HFFc6 (cell line): ENCODE data around the gene C17orf75. TPM values are rescaled to one million over a fixed set of nuclear protein-coding genes. Genes with fewer than 3 reads are reported as not detected.
A peak's percentile ranks its signal among the peaks of the same experiment; 100 is the strongest.
"Not testable (repeated sequence)": the region's sequence is repeated elsewhere in the genome, so short reads cannot be mapped to it uniquely, and the experiment has no call there.

Experiments
- DNase-seq: peaks from one replicate; pipeline ENCODE4 v3.0.0-alpha.2; 2018
- H3K27ac Mint-ChIP-seq: 2 replicates; pipeline ENCODE4 v1.8.0; 2020; ENCODE audit warnings: mild to moderate bottlenecking, mixed read lengths
- H3K27me3 Mint-ChIP-seq: 2 replicates; pipeline ENCODE4 v1.8.0; 2021; ENCODE audit warnings: mild to moderate bottlenecking, moderate library complexity, mixed read lengths; ENCODE audit not compliant: insufficient read depth
- H3K36me3 Mint-ChIP-seq: 2 replicates; pipeline ENCODE4 v1.8.0; 2021; ENCODE audit warnings: low read depth, mixed read lengths
- H3K4me1 Mint-ChIP-seq: 2 replicates; pipeline ENCODE4 v1.8.0; 2020; ENCODE audit warnings: low read depth, mixed read lengths
- H3K4me3 Mint-ChIP-seq: 2 replicates; pipeline ENCODE4 v1.8.0; 2020; ENCODE audit warnings: mild to moderate bottlenecking, moderate library complexity, mixed read lengths
- H3K9me3 Mint-ChIP-seq: 2 replicates; pipeline ENCODE4 v1.8.0; 2020; ENCODE audit warnings: mild to moderate bottlenecking, mixed read lengths
- total RNA-seq, 6 experiments: library from RNA; stranded (reverse); fragmentation: NEBNext Ultra II Directional; extraction: Animal tissue kit (Norgen Biotek cat#: 25700); gene quantifications; 2 replicates in 1 of 6; 3 replicates in 5 of 6; pipeline ENCODE4 v1.2.3, GENCODE V29; 2021
- TF ChIP-seq, protein P1 (sequence below): fragments of 200-600 bp; sonication (generic); IDR thresholded peaks from 2 replicates; pipeline ENCODE4 v1.5.0; 2021; ENCODE audit warnings: antibody characterized with exemption, mild to moderate bottlenecking

The C17orf75 gene
- total RNA-seq, 6 experiments from 2014 or later, result 16.4 to 25.9 (median 23.9) TPM

- Mint-ChIP-seq H3K4me1 (peaks cover 23% of the 10 kb centered on the region), H3K4me3 (no peak overlapping the region), H3K36me3 (peaks cover 13% of the 10 kb centered on the region), H3K27ac (no peak overlapping the region; the same call in 1 of the 2 replicates), H3K27me3 (no peaks in the 10 kb centered on the region; the same call in 1 of the 2 replicates), H3K9me3 (no peaks in the 10 kb centered on the region)
- TF ChIP-seq, protein P1, sequence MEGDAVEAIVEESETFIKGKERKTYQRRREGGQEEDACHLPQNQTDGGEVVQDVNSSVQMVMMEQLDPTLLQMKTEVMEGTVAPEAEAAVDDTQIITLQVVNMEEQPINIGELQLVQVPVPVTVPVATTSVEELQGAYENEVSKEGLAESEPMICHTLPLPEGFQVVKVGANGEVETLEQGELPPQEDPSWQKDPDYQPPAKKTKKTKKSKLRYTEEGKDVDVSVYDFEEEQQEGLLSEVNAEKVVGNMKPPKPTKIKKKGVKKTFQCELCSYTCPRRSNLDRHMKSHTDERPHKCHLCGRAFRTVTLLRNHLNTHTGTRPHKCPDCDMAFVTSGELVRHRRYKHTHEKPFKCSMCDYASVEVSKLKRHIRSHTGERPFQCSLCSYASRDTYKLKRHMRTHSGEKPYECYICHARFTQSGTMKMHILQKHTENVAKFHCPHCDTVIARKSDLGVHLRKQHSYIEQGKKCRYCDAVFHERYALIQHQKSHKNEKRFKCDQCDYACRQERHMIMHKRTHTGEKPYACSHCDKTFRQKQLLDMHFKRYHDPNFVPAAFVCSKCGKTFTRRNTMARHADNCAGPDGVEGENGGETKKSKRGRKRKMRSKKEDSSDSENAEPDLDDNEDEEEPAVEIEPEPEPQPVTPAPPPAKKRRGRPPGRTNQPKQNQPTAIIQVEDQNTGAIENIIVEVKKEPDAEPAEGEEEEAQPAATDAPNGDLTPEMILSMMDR, result no peak
- DNase-seq, result no peak
Measured at GRCh38 chr17:32330147-32330546, 11.8 kb downstream of the C17orf75 start.

DNA sequence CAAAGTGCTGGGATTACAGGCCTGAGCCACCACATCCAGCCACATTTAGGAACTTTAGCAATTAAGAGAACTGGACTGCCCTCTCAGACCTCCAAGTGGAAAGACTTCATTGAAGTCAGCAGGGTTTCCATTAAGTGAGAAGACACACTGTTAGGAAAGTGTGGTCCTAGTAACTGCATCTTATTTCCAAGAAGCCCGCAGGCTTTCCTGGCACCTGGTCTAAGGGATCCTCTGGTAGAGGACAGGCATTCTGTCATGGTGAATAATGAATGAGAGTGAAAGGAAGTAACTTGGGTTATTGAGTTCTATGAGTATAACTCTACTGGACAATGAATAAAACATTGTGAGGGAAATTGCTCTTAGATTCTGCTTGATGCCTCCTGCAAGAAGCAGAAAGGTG lies 14.1 kb downstream of the C17orf75 start:
- H3K27me3 Mint-ChIP-seq, result no peaks in the 10 kb centered on the region; the same call in 1 of the 2 replicates
- peaks cover 22% of the 10 kb centered on the region for H3K4me1 Mint-ChIP-seq
- TF ChIP-seq, protein P1, result no peak
- H3K9me3 Mint-ChIP-seq, result no peaks in the 10 kb centered on the region
- no peak overlapping the region for H3K4me3 Mint-ChIP-seq
- no peak overlapping the region for H3K27ac Mint-ChIP-seq
- H3K36me3 Mint-ChIP-seq, result no peaks in the 10 kb centered on the region
- no peak for DNase-seq

DNA sequence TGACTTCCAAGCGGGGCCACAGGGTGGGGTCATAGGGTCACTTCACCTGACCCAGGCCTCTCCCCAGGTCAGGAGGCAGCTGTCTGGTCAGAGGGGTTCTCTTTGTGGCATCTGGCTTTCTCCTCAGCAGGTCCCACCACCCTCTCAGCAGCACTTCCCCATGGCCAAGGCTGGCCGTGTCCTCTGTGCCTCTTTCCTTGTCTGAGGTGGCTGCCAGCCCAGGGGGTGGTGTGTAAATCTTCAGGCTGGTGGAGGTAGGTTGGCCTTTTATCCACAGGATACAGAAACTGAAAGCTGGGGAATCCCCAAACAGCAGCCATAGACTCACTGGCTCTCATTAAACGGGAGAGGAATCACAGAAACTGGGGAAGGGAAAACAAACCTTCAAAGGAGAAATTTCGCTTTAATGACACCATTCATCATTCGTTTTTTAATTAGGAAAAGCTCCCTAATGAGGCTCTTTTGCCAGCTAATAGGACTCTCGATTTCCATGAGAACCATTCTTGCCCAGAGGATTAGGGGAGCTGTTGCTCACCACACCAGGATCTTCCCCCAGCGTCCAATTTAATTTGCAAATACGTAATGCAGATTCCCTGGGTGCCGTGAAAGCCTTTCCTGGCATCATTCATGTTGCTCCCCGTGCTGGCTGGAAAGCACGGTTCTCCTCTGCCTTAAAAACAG lies 18.0 kb downstream of the C17orf75 start:
- TF ChIP-seq, protein P1, result no peak
- Mint-ChIP-seq H3K9me3 (no peaks in the 10 kb centered on the region), H3K27ac (no peak overlapping the region; the same call in 1 of the 2 replicates), H3K27me3 (no peaks in the 10 kb centered on the region; the same call in none of the 2 replicates), H3K4me1 (peaks cover 10% of the 10 kb centered on the region), H3K4me3 (peak overlapping the region; percentile 57), H3K36me3 (no peaks in the 10 kb centered on the region)
- DNase-seq, result no peak

- no peak overlapping the region for H3K4me3 Mint-ChIP-seq
- peaks cover 1% of the 10 kb centered on the region for H3K27me3 Mint-ChIP-seq
- H3K36me3 Mint-ChIP-seq, result no peaks in the 10 kb centered on the region
- no peaks in the 10 kb centered on the region for H3K9me3 Mint-ChIP-seq
- TF ChIP-seq, protein P1, result no peak
- H3K4me1 Mint-ChIP-seq, result peaks cover 10% of the 10 kb centered on the region
- no peak for DNase-seq
- H3K27ac Mint-ChIP-seq, result no peak overlapping the region
Measured at GRCh38 chr17:32323046-32323445, 18.9 kb downstream of the C17orf75 start.

DNA sequence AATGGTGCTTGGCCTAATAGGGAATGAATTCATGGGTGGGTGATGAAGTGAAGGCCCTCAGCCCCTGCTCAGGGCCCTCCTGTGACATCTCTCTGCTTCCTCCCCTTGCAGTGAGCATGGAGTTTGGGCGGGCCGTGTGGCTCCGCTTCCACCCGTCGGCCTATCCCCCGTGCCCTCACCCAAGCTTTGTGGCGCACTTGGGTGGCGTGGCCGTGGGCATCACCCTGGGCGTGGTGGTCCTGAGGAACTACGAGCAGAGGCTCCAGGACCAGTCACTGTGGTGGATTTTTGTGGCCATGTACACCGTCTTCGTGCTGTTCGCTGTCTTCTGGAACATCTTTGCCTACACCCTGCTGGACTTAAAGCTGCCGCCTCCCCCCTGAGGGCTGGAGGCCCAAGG lies 21.1 kb downstream of the C17orf75 start:
- TF ChIP-seq, protein P1, result no peak
- no peak for DNase-seq
- no peak overlapping the region for H3K4me3 Mint-ChIP-seq
- H3K27me3 Mint-ChIP-seq, result peaks cover 15% of the 10 kb centered on the region
- peaks cover 10% of the 10 kb centered on the region for H3K4me1 Mint-ChIP-seq
- H3K36me3 Mint-ChIP-seq, result no peaks in the 10 kb centered on the region
- H3K27ac Mint-ChIP-seq, result no peak overlapping the region
- no peaks in the 10 kb centered on the region for H3K9me3 Mint-ChIP-seq

GRCh38 chr17:32320080-32320479 lies 21.9 kb downstream of the C17orf75 start:
- peaks cover 22% of the 10 kb centered on the region for H3K27me3 Mint-ChIP-seq
- not testable (repeated sequence) for H3K9me3 Mint-ChIP-seq, H3K27ac Mint-ChIP-seq, H3K4me3 Mint-ChIP-seq, H3K36me3 Mint-ChIP-seq, DNase-seq
- H3K4me1 Mint-ChIP-seq, result peaks cover 10% of the 10 kb centered on the region
